Neuronal stem cell (in vitro differentiated cells): ENCODE data around the gene AIP.

Source experiments
- DNase-seq: peaks from one replicate; pipeline ENCODE4 v3.0.0-alpha.2; 2013; ENCODE audit warnings: low spot score
- H2AFZ ChIP-seq: one replicate; pipeline ENCODE4 v1.6.1; 2013; ENCODE audit warnings: mild to moderate bottlenecking, low read length, inconsistent platforms
- H2AK5ac ChIP-seq: 2 replicates; pipeline ENCODE4 v1.6.1; 2013; ENCODE audit warnings: low read depth, mild to moderate bottlenecking, inconsistent platforms, low read length, moderate library complexity, mixed read lengths
- H2BK120ac ChIP-seq: 2 replicates; pipeline ENCODE4 v1.6.1; 2013; ENCODE audit warnings: low read depth, mild to moderate bottlenecking, inconsistent platforms, low read length, moderate library complexity, mixed read lengths
- H2BK12ac ChIP-seq: one replicate; pipeline ENCODE4 v1.6.1; 2013; ENCODE audit warnings: low read length, inconsistent platforms
- H2BK15ac ChIP-seq: 2 replicates; pipeline ENCODE4 v1.6.1; 2013; ENCODE audit warnings: mild to moderate bottlenecking, low read length, inconsistent platforms, mixed read lengths
- H2BK5ac ChIP-seq: one replicate; pipeline ENCODE4 v1.6.1; 2013; ENCODE audit warnings: inconsistent platforms, mild to moderate bottlenecking, low read length, moderate library complexity
- H3K14ac ChIP-seq: one replicate; pipeline ENCODE4 v1.6.1; 2013; ENCODE audit warnings: low read length, inconsistent platforms
- H3K18ac ChIP-seq: 2 replicates; pipeline ENCODE4 v1.6.1; 2013; ENCODE audit warnings: low read length, inconsistent platforms
- H3K23ac ChIP-seq: 2 replicates; pipeline ENCODE4 v1.6.1; 2013; ENCODE audit warnings: low read depth, mild to moderate bottlenecking, mixed read lengths, low read length, inconsistent platforms; ENCODE audit not compliant: poor library complexity
- H3K27ac ChIP-seq: replicated peaks from 3 replicates; pipeline ENCODE4 v1.5.1; 2013; ENCODE audit warnings: low read length, inconsistent platforms
- H3K27me3 ChIP-seq, 3 experiments: 2 replicates each; pipeline ENCODE4 v1.6.1; 2013; ENCODE audit warnings: low read length in 3 of 3, mild to moderate bottlenecking in 2 of 3, inconsistent platforms in 1 of 3, low read depth in 1 of 3, mixed read lengths in 1 of 3, moderate library complexity in 1 of 3; ENCODE audit not compliant: control insufficient read depth in 3 of 3, insufficient read depth in 3 of 3
- H3K36me3 ChIP-seq, 2 donors: replicated peaks in 1 of 2; 2 replicates each; pipeline ENCODE4 v1.6.1; 2013; ENCODE audit warnings: low read length in 2 of 2; ENCODE audit not compliant: control insufficient read depth in 2 of 2, insufficient read depth in 2 of 2
- H3K4ac ChIP-seq: 2 replicates; pipeline ENCODE4 v1.6.1; 2013; ENCODE audit warnings: inconsistent platforms, mild to moderate bottlenecking, low read length, moderate library complexity
- H3K4me1 ChIP-seq, 2 donors: 1 replicate in 1 of 2; 2 replicates in 1 of 2; pipeline ENCODE4 v1.6.1; 2013; ENCODE audit warnings: low read length in 2 of 2, low read depth in 1 of 2; ENCODE audit not compliant: control insufficient read depth in 2 of 2, insufficient read depth in 1 of 2
- H3K4me2 ChIP-seq: one replicate; pipeline ENCODE4 v1.6.1; 2013; ENCODE audit warnings: mild to moderate bottlenecking, low read length, inconsistent platforms; ENCODE audit not compliant: insufficient read depth, poor library complexity, severe bottlenecking
- H3K4me3 ChIP-seq, 2 donors: 2 replicates each; pipeline ENCODE4 v1.5.1; 2013; ENCODE audit warnings: low read length in 2 of 2, mild to moderate bottlenecking in 2 of 2, inconsistent platforms in 1 of 2, moderate library complexity in 1 of 2
- H3K79me1 ChIP-seq: one replicate; pipeline ENCODE4 v1.6.1; 2013; ENCODE audit warnings: low read depth, mild to moderate bottlenecking, inconsistent platforms, low read length, moderate library complexity
- H3K9ac ChIP-seq: one replicate; pipeline ENCODE4 v1.6.1; 2013; ENCODE audit warnings: mild to moderate bottlenecking, low read depth, low read length, inconsistent platforms; ENCODE audit not compliant: poor library complexity
- H3K9me3 ChIP-seq, 2 donors: replicated peaks in 1 of 2; 2 replicates each; pipeline versions ENCODE3 to v1.6.1; 2013; ENCODE audit warnings: low read length in 2 of 2, mild to moderate bottlenecking in 2 of 2, inconsistent platforms in 1 of 2, low read depth in 1 of 2, mixed read lengths in 1 of 2, moderate library complexity in 1 of 2; ENCODE audit not compliant: control insufficient read depth in 2 of 2, insufficient read depth in 1 of 2
- H4K8ac ChIP-seq: one replicate; pipeline ENCODE4 v1.6.1; 2013; ENCODE audit warnings: low read depth, mild to moderate bottlenecking, inconsistent platforms, low read length, moderate library complexity
- H4K91ac ChIP-seq: one replicate; pipeline ENCODE4 v1.6.1; 2013; ENCODE audit warnings: low read length, low read depth, mild to moderate bottlenecking, inconsistent platforms; ENCODE audit not compliant: poor library complexity
- WGBS, 2 donors: extraction: QIAGEN DNeasy Blood & Tissue Kit; methylation state at CpG; one replicate each; pipeline ENCODE4 v1.1.7; 2013; ENCODE audit warnings: missing lambda C conversion rate in 2 of 2, mixed read lengths in 1 of 2; ENCODE audit not compliant: insufficient read length in 2 of 2, insufficient replicate concordance in 1 of 2; ENCODE audit errors: extremely low coverage in 2 of 2; 5-methylcytosine and 5-hydroxymethylcytosine counted together

The AIP gene

GRCh38 chr11:67495234-67496005 is 12.6 kb downstream of the AIP start:
- H3K9me3 ChIP-seq, result no peaks in the 10 kb centered on the region
- H2BK5ac ChIP-seq, result no peak overlapping the region
- H3K4ac ChIP-seq, result no peak overlapping the region
- H4K91ac ChIP-seq, result no peak overlapping the region
- H3K4me2 ChIP-seq, result no peak overlapping the region
- H3K9ac ChIP-seq, result no peak overlapping the region
- peaks cover 63 to 90% of the 10 kb centered on the region in 2 donors for H3K36me3 ChIP-seq
- H2BK12ac ChIP-seq, result no peak overlapping the region
- H2BK15ac ChIP-seq, result no peak overlapping the region
- H3K4me3 ChIP-seq, result no peak overlapping the region
- H2AFZ ChIP-seq, result no peak overlapping the region
- no peak overlapping the region for H2BK120ac ChIP-seq
- no peak for DNase-seq
- H3K4me1 ChIP-seq, result no peaks in the 10 kb centered on the region
- H2AK5ac ChIP-seq, result no peak overlapping the region
- H3K27ac ChIP-seq, result no peak overlapping the region
- no peaks in the 10 kb centered on the region for H3K27me3 ChIP-seq
- peak overlapping the region; percentile 43 for H4K8ac ChIP-seq
- H3K79me1 ChIP-seq, result peaks cover 12% of the 10 kb centered on the region
- WGBS, 2 donors, result no CpG with 5 or more reads among the region's 16 CpGs
- H3K23ac ChIP-seq, result no peak overlapping the region
- H3K14ac ChIP-seq, result no peak overlapping the region
- H3K18ac ChIP-seq, result peak overlapping the region; percentile 17

GRCh38 chr11:67496113-67496512 is 13.3 kb downstream of the AIP start:
- no peak overlapping the region for H2AK5ac ChIP-seq
- H3K18ac ChIP-seq, result no peak overlapping the region
- no peak overlapping the region for H3K4ac ChIP-seq
- H2BK120ac ChIP-seq, result no peak overlapping the region
- H3K9me3 ChIP-seq, result no peaks in the 10 kb centered on the region
- no peak overlapping the region for H3K4me2 ChIP-seq
- H2BK15ac ChIP-seq, result no peak overlapping the region
- peak overlapping the region; percentile 10 for H2BK12ac ChIP-seq
- no peak overlapping the region for H3K27ac ChIP-seq
- no peak for DNase-seq
- H3K36me3 ChIP-seq, result peaks cover 59 to 90% of the 10 kb centered on the region in 2 donors
- no peak overlapping the region for H4K8ac ChIP-seq
- H3K4me3 ChIP-seq, result no peak overlapping the region
- H3K27me3 ChIP-seq, result no peaks in the 10 kb centered on the region
- H3K14ac ChIP-seq, result no peak overlapping the region
- H2AFZ ChIP-seq, result no peak overlapping the region
- no CpG with 5 or more reads among the region's 12 CpGs for WGBS, 2 donors
- no peak overlapping the region for H3K9ac ChIP-seq
- peaks cover 9% of the 10 kb centered on the region for H3K79me1 ChIP-seq
- H3K23ac ChIP-seq, result peak overlapping the region; percentile 65
- H3K4me1 ChIP-seq, result no peaks in the 10 kb centered on the region
- no peak overlapping the region for H4K91ac ChIP-seq
- no peak overlapping the region for H2BK5ac ChIP-seq

GRCh38 chr11:67497656-67498291 is 14.9 kb downstream of the AIP start:
- Histone ChIP-seq H3K14ac (no peak overlapping the region), H3K4me3 (no peak overlapping the region), H3K4ac (no peak overlapping the region), H3K18ac (no peak overlapping the region), H3K4me2 (no peak overlapping the region), H3K27ac (no peak overlapping the region), H2BK5ac (peak overlapping the region; percentile 39), H2AK5ac (no peak overlapping the region), H3K23ac (no peak overlapping the region), H4K91ac (no peak overlapping the region), H4K8ac (no peak overlapping the region), H2AFZ (no peak overlapping the region), H2BK120ac (no peak overlapping the region), H2BK12ac (no peak overlapping the region), H3K36me3 (peaks cover 56 to 89% of the 10 kb centered on the region in 2 donors), H3K9ac (peak overlapping the region; percentile 44), H3K27me3 (no peaks in the 10 kb centered on the region), H2BK15ac (no peak overlapping the region), H3K4me1 (no peaks in the 10 kb centered on the region), H3K9me3 (no peaks in the 10 kb centered on the region), H3K79me1 (peaks cover 8% of the 10 kb centered on the region)
- no CpG with 5 or more reads among the region's 21 CpGs for WGBS, 2 donors
- DNase-seq, result no peak

- Histone ChIP-seq H3K27me3 (no peaks in the 10 kb centered on the region), H2BK5ac (no peak overlapping the region), H3K4me3 (no peak overlapping the region), H3K14ac (no peak overlapping the region), H3K4me2 (no peak overlapping the region), H3K18ac (no peak overlapping the region), H3K23ac (peak overlapping the region; percentile 17), H3K9me3 (no peaks in the 10 kb centered on the region), H3K4ac (no peak overlapping the region), H4K8ac (no peak overlapping the region), H3K79me1 (peaks cover 9% of the 10 kb centered on the region), H2AK5ac (no peak overlapping the region), H3K9ac (peak overlapping the region; percentile 44), H2BK120ac (no peak overlapping the region), H3K4me1 (peaks cover 2 to 6% of the 10 kb centered on the region in 2 donors), H2BK15ac (no peak overlapping the region), H4K91ac (no peak overlapping the region), H3K27ac (no peak overlapping the region), H2BK12ac (no peak overlapping the region), H2AFZ (no peak overlapping the region), H3K36me3 (peaks cover 53 to 87% of the 10 kb centered on the region in 2 donors)
- DNase-seq, result no peak
- no CpG with 5 or more reads among the region's 21 CpGs for WGBS, 2 donors
These were observed 15.7 kb downstream of the AIP start for GRCh38 chr11:67498544-67498972.
